Measurements from ENCODE around the gene POLDIP2. TPM values are rescaled to one million over a fixed set of nuclear protein-coding genes. Genes with fewer than 3 reads are reported as not detected.

POLDIP2 gene
- polyA plus RNA-seq, 1 of the 3 experiments (the other 2 are of a cell fraction): 98.1 TPM

- TF ChIP-seq TAF1 (IDR thresholded peaks at IDR 0.05; ENCODE audit: borderline replicate concordance, low read depth, low read length) (no peak), NFIC (IDR thresholded peaks at IDR 0.05; ENCODE audit: borderline replicate concordance) (no peak), USF1 (IDR thresholded peaks at IDR 0.05; ENCODE audit: borderline replicate concordance, low read depth) (no peak), RCOR1 (IDR thresholded peaks at IDR 0.05; ENCODE audit: low read length) (no peak), RFX5 (IDR thresholded peaks at IDR 0.05; ENCODE audit: low read length) (no peak), RXRA (IDR thresholded peaks at IDR 0.05; ENCODE audit: borderline replicate concordance, low read depth) (no peak), FOXJ3 (CRISPR knock-in tag; IDR thresholded peaks at IDR 0.05) (no peak), NRF1 (IDR thresholded peaks at IDR 0.05; ENCODE audit: low read depth, low read length) (no peak), ELF1 (IDR thresholded peaks at IDR 0.05) (no peak), SIN3A (IDR thresholded peaks at IDR 0.05; ENCODE audit: borderline replicate concordance, low read depth, low read length) (no peak), TCF12 (IDR thresholded peaks at IDR 0.05) (no peak), FOSL2 (IDR thresholded peaks at IDR 0.05; ENCODE audit: borderline replicate concordance, low read depth) (no peak), EZH2phosphoT487 (IDR thresholded peaks at IDR 0.05; ENCODE audit: borderline replicate concordance, low read depth) (no peak)
- TF ChIP-seq, protein P1, sequence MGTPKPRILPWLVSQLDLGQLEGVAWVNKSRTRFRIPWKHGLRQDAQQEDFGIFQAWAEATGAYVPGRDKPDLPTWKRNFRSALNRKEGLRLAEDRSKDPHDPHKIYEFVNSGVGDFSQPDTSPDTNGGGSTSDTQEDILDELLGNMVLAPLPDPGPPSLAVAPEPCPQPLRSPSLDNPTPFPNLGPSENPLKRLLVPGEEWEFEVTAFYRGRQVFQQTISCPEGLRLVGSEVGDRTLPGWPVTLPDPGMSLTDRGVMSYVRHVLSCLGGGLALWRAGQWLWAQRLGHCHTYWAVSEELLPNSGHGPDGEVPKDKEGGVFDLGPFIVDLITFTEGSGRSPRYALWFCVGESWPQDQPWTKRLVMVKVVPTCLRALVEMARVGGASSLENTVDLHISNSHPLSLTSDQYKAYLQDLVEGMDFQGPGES (IDR thresholded peaks at IDR 0.05; ENCODE audit: low read depth, low read length): no peak
- 98% methylated on average over 2 of the region's 2 CpGs for WGBS (ENCODE audit: low lambda C conversion rate)
- peaks cover 43% of the 10 kb centered on the region for H3F3A ChIP-seq (replicated peaks; ENCODE audit: insufficient read depth)
- H3K27ac ChIP-seq (ENCODE audit: low read depth in 2 of 2, low read length in 1 of 2): peak overlapping the region; percentile 80 to 83
- ChIA-PET POLR2A (interaction anchor here (0.9 to 2.3 kb wide), 2 partner anchors 10 to 11 kb away, joined by 3 to 14 read pairs; partner anchors contain the start of genes IFT20, POLDIP2 and TNFAIP1), CTCF (interaction anchor here (0.8 to 2.0 kb wide), 5 partner anchors 9 to 118 kb away, joined by 3 to 8 read pairs (median 3); partner anchors contain the start of genes IFT20, POLDIP2 and TNFAIP1)
- no peaks in the 10 kb centered on the region for H3K9me3 ChIP-seq
- H3K9me2 ChIP-seq: no peaks in the 10 kb centered on the region
- DNase-seq: no peak
- H3K9ac ChIP-seq: peak overlapping the region; percentile 5; the same call in 1 of the 2 replicates
- H2AFZ ChIP-seq (ENCODE audit: low read depth): no peak overlapping the region
- H3K36me3 ChIP-seq (replicated peaks in 1 of 2; ENCODE audit: control insufficient read depth in 1 of 2, insufficient read depth in 2 of 2, low read length in 1 of 2): peaks cover 60 to 82% of the 10 kb centered on the region in 2 experiments
- H3K27me3 ChIP-seq (ENCODE audit: insufficient read depth): no peaks in the 10 kb centered on the region
- no peaks in the 10 kb centered on the region for H4K20me1 ChIP-seq (ENCODE audit: insufficient read depth)
- H3K4me1 ChIP-seq (ENCODE audit: control insufficient read depth in 1 of 2, insufficient read depth in 2 of 2, low read depth in 1 of 2, low read length in 1 of 2): peaks cover 9 to 23% of the 10 kb centered on the region in 2 experiments
- H3K79me2 ChIP-seq (ENCODE audit: insufficient read depth): peaks cover 8% of the 10 kb centered on the region; the same call in 1 of the 2 replicates
- peak overlapping the region; percentile 53 for H3K4me2 ChIP-seq
- H3K4me3 ChIP-seq (ENCODE audit: low read depth in 2 of 2, low read length in 1 of 2): no peak overlapping the region
These were observed 11.1 kb downstream of the POLDIP2 start for GRCh38 chr17:28346199-28346580.

DNA sequence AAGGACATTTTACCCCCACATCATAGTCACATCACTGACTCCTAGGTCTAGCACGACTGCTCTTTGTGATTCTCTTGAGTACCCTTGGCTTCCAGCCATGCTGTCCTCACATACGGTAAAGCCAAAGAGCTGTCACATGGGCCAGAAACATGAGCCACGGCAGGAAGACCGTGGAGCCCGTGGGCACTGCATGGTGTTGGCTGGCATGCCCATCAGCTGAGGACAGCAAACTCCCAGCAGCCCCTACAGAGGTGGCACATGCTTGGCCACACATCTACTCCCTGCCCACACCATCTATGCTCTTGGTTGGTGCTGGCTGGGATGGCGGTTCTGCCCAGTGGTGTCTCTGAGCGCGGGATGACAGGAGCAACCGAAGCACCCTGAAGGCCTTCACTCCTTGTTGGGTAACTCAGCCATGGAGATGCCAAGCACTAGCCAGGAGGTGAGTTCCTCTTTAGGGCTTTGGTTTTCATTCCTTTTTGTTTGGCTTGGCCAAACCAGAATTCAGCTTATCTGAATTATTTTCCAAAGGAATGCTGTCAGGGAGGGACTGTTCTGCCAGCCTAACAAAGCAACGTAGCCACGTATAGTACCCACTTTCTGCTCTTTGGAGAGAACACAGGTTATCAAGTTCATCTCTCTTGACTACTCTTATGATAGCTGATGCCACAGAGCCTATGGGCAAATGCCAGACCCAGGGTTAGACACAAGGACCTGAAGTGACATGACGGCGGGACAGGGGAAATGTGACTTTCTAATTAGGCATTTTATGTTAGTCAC lies 11.7 kb downstream of the POLDIP2 start:
- H3K4me3 ChIP-seq (ENCODE audit: low read depth in 2 of 2, low read length in 1 of 2): no peak overlapping the region
- H3K79me2 ChIP-seq (ENCODE audit: insufficient read depth): peaks cover 14% of the 10 kb centered on the region; the same call in 1 of the 2 replicates
- 83% methylated on average over 10 of the region's 13 CpGs for WGBS (ENCODE audit: low lambda C conversion rate)
- peaks cover 62 to 81% of the 10 kb centered on the region in 2 experiments for H3K36me3 ChIP-seq (replicated peaks in 1 of 2; ENCODE audit: control insufficient read depth in 1 of 2, insufficient read depth in 2 of 2, low read length in 1 of 2)
- H3K4me1 ChIP-seq (ENCODE audit: control insufficient read depth in 1 of 2, insufficient read depth in 2 of 2, low read depth in 1 of 2, low read length in 1 of 2): peaks cover 9 to 23% of the 10 kb centered on the region in 2 experiments
- H3F3A ChIP-seq (replicated peaks; ENCODE audit: insufficient read depth): peaks cover 43% of the 10 kb centered on the region
- no peaks in the 10 kb centered on the region for H3K9me3 ChIP-seq
- H3K9me2 ChIP-seq: no peaks in the 10 kb centered on the region
- TF ChIP-seq FOSL2 (IDR thresholded peaks at IDR 0.05; ENCODE audit: borderline replicate concordance, low read depth) (no peak), NFIC (IDR thresholded peaks at IDR 0.05; ENCODE audit: borderline replicate concordance) (no peak), CHD2 (IDR thresholded peaks at IDR 0.05; ENCODE audit: low read length, partially characterized antibody) (no peak)
- TF ChIP-seq, protein P1 (IDR thresholded peaks at IDR 0.05; ENCODE audit: low read depth, low read length): no peak
- peak overlapping the region; percentile 80 to 83 for H3K27ac ChIP-seq (ENCODE audit: low read depth in 2 of 2, low read length in 1 of 2)
- no peak overlapping the region for H3K9ac ChIP-seq
- CTCF ChIA-PET: interaction anchor here (0.8 to 2.0 kb wide), 5 partner anchors 8 to 117 kb away, joined by 3 to 8 read pairs (median 3); partner anchors contain the start of genes IFT20, POLDIP2 and TNFAIP1
- POLR2A ChIA-PET: interaction anchor here (0.6 to 2.3 kb wide), 3 partner anchors 10 to 72 kb away, joined by 3 to 14 read pairs (median 3); partner anchors contain the start of genes IFT20, POLDIP2 and TNFAIP1
- peak overlapping the region; percentile 53; the same call in 1 of the 2 replicates for H3K4me2 ChIP-seq
- DNase-seq: no peak
- no peak overlapping the region for H2AFZ ChIP-seq (ENCODE audit: low read depth)
- no peaks in the 10 kb centered on the region for H3K27me3 ChIP-seq (ENCODE audit: insufficient read depth)
- H4K20me1 ChIP-seq (ENCODE audit: insufficient read depth): no peaks in the 10 kb centered on the region

Measured in SK-N-SH (cell line).